ENCODE data around the gene RFLNA.
A peak's percentile ranks its signal among the peaks of the same experiment; 100 is the strongest.

Gene RFLNA, protein sequence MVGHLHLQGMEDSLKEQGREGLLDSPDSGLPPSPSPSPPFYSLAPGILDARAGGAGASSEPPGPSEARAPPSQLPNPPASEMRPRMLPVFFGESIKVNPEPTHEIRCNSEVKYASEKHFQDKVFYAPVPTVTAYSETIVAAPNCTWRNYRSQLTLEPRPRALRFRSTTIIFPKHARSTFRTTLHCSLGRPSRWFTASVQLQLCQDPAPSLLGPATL

GRCh38 chr12:124294780-124295341 is at the start of gene RFLNA:
Gene RFLNA, plus strand, starts transcription at chr12:124295093. Its CDS starts 337 bp downstream, at chr12:124295430.
- DNase-seq (ENCODE audit: low read depth), result no peak

DNA sequence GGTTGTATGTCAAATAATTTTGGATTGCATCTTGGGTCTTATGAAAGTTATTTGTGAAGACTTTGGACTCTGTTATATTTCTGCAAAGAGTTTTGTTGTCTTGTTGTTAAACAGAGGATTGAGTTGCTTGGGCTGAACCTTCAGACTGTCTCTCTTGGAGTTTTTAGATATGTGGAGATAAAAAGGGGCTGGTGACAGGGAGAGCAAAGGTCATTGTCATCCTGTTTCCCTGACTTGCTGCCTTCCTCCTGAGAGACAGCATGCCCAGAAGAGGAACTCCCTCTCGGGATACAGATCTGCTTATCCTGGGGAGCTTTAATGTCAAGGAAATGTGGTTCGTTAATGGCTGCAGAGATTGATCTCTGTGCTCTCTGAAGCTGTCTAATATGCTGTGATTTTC is 47.6 kb upstream of the RFLNA start:
- DNase-seq (ENCODE audit: low read depth), result no peak

GRCh38 chr12:124248941-124249825 is 45.7 kb upstream of the RFLNA start:
- no peak for DNase-seq (ENCODE audit: low read depth)

DNA sequence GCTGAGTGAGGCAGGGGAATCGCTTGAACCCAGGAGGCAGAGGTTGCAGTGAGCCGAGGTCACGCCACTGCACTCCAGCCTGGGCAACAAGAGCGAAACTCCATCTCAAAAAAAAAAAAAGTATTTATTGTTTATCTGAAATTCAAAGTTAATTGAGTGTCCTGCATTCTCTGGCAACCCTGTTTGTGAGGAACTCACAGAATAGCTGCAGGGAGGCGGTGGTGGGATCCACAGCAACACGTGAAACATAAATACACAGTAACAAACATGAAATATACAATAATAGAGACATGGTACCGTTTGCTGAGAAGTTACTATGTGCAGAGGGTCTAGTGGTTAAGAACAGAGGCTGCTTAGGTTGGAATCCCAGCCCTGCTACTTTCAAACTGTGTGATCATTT is 43.7 kb upstream of the RFLNA start:
- DNase-seq (ENCODE audit: low read depth), result no peak

DNA sequence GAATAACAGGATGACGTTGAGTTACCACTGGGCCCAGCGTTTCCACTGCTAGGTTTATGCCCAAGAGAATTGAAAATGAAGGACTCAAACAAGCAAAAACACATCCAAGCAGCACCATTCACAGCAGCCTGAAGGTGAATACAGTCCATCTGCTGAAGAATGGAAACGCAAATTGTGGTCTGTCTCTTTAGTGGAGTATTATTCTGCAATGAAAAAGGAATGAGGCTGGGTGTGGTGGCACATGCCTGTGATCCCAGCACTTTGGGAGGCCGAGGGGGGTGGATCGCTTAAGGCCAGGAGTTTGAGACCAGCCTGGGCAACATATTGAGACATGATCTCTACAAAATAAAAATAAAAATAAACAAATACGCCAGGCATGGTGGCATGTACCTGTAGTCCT is 41.9 kb upstream of the RFLNA start:
- no peak for DNase-seq (ENCODE audit: low read depth)

- DNase-seq (ENCODE audit: low read depth), result no peak
Measured at GRCh38 chr12:124254126-124254525, 40.8 kb upstream of the RFLNA start.

DNA sequence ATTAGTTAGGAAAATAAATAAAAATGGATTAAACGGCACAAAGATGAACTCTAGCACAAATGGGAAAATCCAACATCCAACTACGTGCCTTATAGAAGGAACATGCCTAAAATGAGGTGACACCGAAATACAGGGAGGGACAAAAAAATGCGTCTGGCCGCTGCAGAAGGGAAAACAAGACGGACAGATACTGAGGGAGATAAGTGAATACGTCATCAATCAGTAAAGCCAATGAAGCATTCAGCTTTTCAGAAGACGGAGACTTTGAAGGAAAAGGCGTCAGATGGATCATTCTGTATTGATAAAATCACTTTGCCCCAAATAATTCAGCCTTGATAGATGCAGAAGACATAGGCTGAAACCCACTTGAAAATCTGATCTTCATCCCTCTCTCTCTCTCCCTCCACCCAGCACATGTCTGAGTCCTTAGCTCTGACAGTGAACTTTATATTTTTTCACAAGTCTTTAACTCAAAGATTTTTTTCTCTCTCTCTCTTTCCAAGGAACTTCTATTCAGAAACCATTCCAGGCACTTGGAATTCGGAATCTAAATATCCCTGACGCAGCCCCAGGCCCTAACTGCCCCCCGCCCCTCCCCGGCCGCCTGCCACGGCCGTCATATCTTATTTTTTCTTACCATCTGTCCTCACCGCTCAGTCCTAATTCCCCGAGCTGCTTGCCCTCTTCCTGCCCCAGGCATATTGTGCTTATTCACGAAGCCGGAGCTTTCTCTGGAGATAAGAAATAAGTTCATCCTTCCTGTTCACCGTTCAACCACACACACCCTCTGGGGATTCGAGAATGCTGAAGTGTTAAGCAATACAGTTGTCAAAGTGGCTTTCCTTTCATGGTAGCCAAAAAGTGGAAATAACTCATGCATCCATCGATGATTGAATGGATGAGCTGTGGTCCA is 35.5 kb upstream of the RFLNA start:
- DNase-seq (ENCODE audit: low read depth), result no peak

DNA sequence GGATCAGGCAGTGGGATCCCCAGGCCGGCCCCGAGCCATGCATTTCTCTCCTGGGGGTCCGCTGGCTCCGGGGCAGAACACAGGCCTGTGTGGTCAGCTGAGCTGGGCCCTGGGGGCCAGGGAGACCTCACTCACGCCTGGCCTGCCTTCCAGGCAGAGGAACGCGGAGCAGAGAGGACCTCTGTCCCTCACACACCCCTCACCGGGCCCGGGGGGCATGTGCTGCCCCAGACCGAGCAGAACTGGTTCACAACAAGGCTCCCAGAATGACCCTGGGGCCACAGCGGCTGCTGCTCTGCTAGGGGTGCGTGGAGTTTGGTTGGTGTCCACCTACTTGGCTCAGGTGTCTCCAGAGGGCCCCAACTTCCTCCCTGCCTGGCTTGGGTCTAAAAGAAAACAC is 33.0 kb upstream of the RFLNA start:
- no peak for DNase-seq (ENCODE audit: low read depth)

- DNase-seq (ENCODE audit: low read depth), result no peak
Measured at GRCh38 chr12:124264089-124264795, 30.7 kb upstream of the RFLNA start.

- no peak for DNase-seq (ENCODE audit: low read depth)
Measured at GRCh38 chr12:124264879-124265278, 30.0 kb upstream of the RFLNA start.

DNA sequence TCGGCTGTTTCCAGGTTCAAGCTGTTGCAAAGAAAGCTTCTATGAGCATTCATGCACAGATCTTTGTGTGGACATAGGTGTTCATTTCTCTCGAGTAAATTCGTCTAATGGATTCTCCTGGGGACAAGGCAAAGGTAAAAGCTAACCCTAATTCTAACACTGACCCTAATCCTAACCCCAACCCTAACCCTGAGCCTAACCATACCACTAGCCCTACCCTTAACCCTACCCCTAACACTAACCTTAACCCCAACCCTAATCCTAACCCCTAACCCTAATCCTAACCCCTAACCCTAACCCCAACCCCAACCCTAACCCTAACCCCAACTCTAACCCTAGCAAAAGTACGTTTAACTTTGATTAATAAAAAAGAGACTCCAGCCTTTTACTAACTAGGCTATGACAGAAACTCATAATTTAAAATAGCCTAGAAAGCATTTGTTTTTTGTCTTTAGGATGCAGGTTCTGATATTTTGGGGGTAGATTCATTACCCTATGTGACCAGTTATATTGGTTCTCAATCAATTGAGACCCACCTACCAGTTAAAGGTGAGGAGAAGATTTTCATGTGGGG is 27.6 kb upstream of the RFLNA start:
- no peak for DNase-seq (ENCODE audit: low read depth)

DNA sequence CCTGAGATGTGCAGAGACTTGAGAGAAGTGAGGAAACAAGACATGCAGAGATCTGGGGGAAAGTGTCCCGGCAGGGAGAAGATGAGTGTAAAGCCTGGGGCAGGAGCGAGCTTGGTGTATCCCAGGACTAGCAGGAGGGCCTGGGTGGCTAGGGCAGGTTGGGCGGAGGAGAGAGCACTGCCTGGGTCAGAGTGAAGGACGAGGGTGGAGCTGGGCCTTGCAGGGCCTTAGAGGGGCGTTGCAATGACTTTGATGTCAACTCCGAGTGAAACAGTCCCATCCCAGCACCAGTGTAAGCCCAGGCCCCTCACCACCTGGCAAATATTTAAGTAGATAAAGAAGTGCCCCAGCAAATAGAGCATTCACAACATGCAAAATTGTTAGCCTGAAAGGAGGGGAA is 24.2 kb upstream of the RFLNA start:
- DNase-seq (ENCODE audit: low read depth), result no peak

DNA sequence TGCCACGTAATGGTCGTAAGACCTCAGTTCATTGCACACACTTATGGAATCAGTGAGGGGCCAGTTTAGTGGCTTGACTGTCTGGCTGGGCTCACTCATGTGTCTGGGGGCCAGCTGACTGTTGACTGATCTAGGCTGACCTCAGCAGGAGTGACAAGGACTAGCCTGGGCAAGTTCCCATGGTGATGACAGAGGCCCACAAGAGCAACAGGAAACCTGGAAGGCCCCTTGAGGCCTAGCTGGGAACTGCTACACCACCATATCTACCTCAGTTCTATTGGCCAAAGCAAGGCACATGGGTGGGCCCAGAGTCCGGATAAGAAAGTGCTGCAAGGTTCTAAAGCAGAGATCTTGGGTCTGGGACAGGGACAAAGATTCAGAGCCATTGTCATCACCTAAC is 21.3 kb upstream of the RFLNA start:
- DNase-seq (ENCODE audit: low read depth), result peak; percentile 8

DNA sequence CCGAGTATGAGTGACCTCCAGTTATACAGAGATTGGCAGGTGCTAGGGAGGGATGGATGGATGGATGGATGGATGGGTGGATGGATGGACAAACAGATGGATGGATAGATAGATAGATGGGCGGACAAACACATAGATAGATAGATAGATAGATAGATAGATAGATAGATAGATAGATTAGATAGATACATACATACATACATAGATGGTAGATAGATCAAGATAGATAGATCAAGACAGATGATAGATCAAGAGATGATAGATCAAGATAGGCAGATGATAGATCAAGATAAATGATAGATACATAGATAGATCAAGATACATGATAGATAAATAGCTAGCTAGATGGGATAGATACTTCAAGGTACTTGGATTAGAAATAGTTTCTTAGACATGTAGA is 18.6 kb upstream of the RFLNA start:
- no peak for DNase-seq (ENCODE audit: low read depth)

GRCh38 chr12:124277394-124278241 is 17.3 kb upstream of the RFLNA start:
- no peak for DNase-seq (ENCODE audit: low read depth)

- no peak for DNase-seq (ENCODE audit: low read depth)
Measured at GRCh38 chr12:124278389-124279101, 16.3 kb upstream of the RFLNA start.

- no peak for DNase-seq (ENCODE audit: low read depth)
Measured at GRCh38 chr12:124279315-124279714, 15.6 kb upstream of the RFLNA start.

DNA sequence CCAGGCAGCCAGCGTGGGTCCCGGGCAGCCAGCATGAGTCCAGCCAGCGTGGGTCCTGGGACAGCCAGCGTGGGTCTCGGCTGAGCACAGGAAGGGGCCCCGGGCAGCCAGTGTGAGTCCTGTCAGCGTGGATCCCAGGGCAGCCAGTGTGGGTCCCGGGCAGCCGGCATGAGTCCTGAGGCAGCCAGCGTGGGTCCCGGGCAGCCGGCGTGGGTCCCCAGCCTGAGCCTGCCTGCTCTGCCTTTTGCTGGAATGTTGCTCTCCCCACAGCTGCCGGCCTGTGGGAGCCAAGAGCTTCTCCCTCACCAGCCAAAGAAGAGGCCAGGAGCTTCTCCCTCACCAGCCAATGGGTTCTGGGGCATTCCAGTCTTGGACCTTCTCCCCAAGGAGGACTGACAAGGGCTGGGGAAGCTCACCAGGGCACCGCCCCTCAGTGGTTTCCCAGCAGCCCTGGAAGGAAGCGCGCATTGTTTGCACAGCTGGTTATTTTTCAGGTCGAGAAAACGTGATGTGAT is 15.0 kb upstream of the RFLNA start:
- no peak for DNase-seq (ENCODE audit: low read depth)

GRCh38 chr12:124281309-124281708 is 13.6 kb upstream of the RFLNA start:
- no peak for DNase-seq (ENCODE audit: low read depth)
